ENCODE results near the gene NAA10.

Gene NAA10

GRCh38 chrX:153928846-153929245 is 6.0 kb downstream of the NAA10 start:
- no peak for DNase-seq (ENCODE audit: low read depth)

- DNase-seq (ENCODE audit: low read depth) = peak; percentile 96
These were observed 6.7 kb downstream of the NAA10 start for GRCh38 chrX:153927922-153928760.

- no peak for DNase-seq (ENCODE audit: low read depth)
These were observed 7.2 kb downstream of the NAA10 start for GRCh38 chrX:153927672-153927921.

- peak; percentile 35 for DNase-seq (ENCODE audit: low read depth)
These were observed 7.8 kb downstream of the NAA10 start for GRCh38 chrX:153926858-153927671.

- DNase-seq (ENCODE audit: low read depth) = no peak
These were observed 8.3 kb downstream of the NAA10 start for GRCh38 chrX:153926552-153926857.

- DNase-seq (ENCODE audit: low read depth) = no peak
These were observed 8.9 kb downstream of the NAA10 start, which contains the start of gene ARHGAP4 for GRCh38 chrX:153925739-153926551. Gene ARHGAP4 (minus strand): TSS chrX:153926264. CDS start chrX:153926202, 62 bp downstream.

GRCh38 chrX:153925387-153925738 is 9.5 kb downstream of the NAA10 start:
- DNase-seq (ENCODE audit: low read depth) = no peak

GRCh38 chrX:153924149-153924861 is 10.5 kb downstream of the NAA10 start:
- peak; percentile 61 for DNase-seq (ENCODE audit: low read depth)

GRCh38 chrX:153922932-153923857 is 11.6 kb downstream of the NAA10 start:
- DNase-seq (ENCODE audit: low read depth) = peak; percentile 63

GRCh38 chrX:153921511-153922446 is 13.1 kb downstream of the NAA10 start:
- no peak for DNase-seq (ENCODE audit: low read depth)

GRCh38 chrX:153921070-153921469 is 13.8 kb downstream of the NAA10 start:
- no peak for DNase-seq (ENCODE audit: low read depth)

- no peak for DNase-seq (ENCODE audit: low read depth)
These were observed 14.3 kb downstream of the NAA10 start for GRCh38 chrX:153920546-153920945.

- no peak for DNase-seq (ENCODE audit: low read depth)
These were observed 15.6 kb downstream of the NAA10 start for GRCh38 chrX:153919281-153919680.

GRCh38 chrX:153917869-153918268 is 17.0 kb downstream of the NAA10 start:
- no peak for DNase-seq (ENCODE audit: low read depth)

GRCh38 chrX:153913701-153914100 is 21.1 kb downstream of the NAA10 start:
- DNase-seq (ENCODE audit: low read depth) = no peak

- DNase-seq (ENCODE audit: low read depth) = no peak
These were observed 21.6 kb downstream of the NAA10 start for GRCh38 chrX:153913211-153913610.

- no peak for DNase-seq (ENCODE audit: low read depth)
These were observed 23.0 kb downstream of the NAA10 start for GRCh38 chrX:153911798-153912197.

GRCh38 chrX:153910446-153910845 is 24.4 kb downstream of the NAA10 start:
- DNase-seq (ENCODE audit: low read depth) = no peak

GRCh38 chrX:153909980-153910360 is 24.9 kb downstream of the NAA10 start:
- no peak for DNase-seq (ENCODE audit: low read depth)
